ENCODE results near the gene GPR137B.

- no peak for TF ChIP-seq POLR2A (IDR thresholded peaks at IDR 0.05)
- TF ChIP-seq, protein P1, sequence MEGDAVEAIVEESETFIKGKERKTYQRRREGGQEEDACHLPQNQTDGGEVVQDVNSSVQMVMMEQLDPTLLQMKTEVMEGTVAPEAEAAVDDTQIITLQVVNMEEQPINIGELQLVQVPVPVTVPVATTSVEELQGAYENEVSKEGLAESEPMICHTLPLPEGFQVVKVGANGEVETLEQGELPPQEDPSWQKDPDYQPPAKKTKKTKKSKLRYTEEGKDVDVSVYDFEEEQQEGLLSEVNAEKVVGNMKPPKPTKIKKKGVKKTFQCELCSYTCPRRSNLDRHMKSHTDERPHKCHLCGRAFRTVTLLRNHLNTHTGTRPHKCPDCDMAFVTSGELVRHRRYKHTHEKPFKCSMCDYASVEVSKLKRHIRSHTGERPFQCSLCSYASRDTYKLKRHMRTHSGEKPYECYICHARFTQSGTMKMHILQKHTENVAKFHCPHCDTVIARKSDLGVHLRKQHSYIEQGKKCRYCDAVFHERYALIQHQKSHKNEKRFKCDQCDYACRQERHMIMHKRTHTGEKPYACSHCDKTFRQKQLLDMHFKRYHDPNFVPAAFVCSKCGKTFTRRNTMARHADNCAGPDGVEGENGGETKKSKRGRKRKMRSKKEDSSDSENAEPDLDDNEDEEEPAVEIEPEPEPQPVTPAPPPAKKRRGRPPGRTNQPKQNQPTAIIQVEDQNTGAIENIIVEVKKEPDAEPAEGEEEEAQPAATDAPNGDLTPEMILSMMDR (IDR thresholded peaks at IDR 0.05) = no peak
Observed at GRCh38 chr1:236100799-236101198, 41.5 kb upstream of the GPR137B start.
